Gastroesophageal sphincter (tissue), 3 donors: ENCODE data around the gene LYSET.

Source experiments
- CTCF ChIP-seq, 4 experiments: fragments of 200-600 bp in 2 of 4; fragments of 450-650 bp in 2 of 4; sonication (generic) in 1 of 4; IDR thresholded peaks; one replicate each; pipeline ENCODE4 v1.5.1; 2017 to 2019; ENCODE audit warnings: antibody characterized with exemption in 4 of 4, mild to moderate bottlenecking in 2 of 4, moderate library complexity in 2 of 4
- EP300 ChIP-seq: sonication (generic); formaldehyde crosslinking; IDR thresholded peaks from one replicate; pipeline ENCODE4 v1.6.1; 2017; ENCODE audit warnings: antibody characterized with exemption, mild to moderate bottlenecking
- POLR2A ChIP-seq, 2 donors: fragments of 450-650 bp; IDR thresholded peaks; one replicate each; pipeline ENCODE4 v1.6.1; 2017; ENCODE audit warnings: antibody characterized with exemption in 2 of 2, mild to moderate bottlenecking in 2 of 2, moderate library complexity in 1 of 2
- POLR2AphosphoS5 ChIP-seq: sonication (generic); formaldehyde crosslinking; IDR thresholded peaks from one replicate; pipeline ENCODE4 v1.6.1; 2017; ENCODE audit warnings: antibody characterized with exemption

DNA sequence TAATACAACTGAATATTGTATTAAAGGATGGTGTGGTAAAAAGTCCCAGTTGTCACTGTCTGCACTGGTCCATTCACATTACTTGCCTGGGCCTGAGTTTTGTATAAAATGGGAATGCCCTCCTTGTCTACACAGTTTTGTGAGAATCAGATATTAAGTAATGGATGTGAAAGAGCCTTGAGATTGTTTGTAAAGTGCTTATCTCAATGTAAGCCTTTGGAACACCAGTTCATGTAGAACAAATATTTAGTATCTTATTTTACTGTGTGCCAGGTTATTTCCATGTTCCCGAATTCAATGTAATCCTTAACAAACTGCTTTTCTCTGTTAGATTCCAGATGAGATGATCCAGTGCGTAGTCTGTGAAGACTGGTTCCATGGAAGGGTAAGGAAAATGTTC is 29.5 kb downstream of the LYSET start:
- TF ChIP-seq CTCF (IDR thresholded peaks at IDR 0.05) (no peak), POLR2A (IDR thresholded peaks at IDR 0.05) (no peak), EP300 (no peak), POLR2AphosphoS5 (no peak)
